Hematopoietic multipotent progenitor cell treated with erythropoietin and hydrocortisone succinate and interleukin-3 and kit ligand, for 6 days (in vitro differentiated cells): Measurements from ENCODE around the gene TROAP.
"Not testable (repeated sequence)": the region's sequence is repeated elsewhere in the genome, so short reads cannot be mapped to it uniquely, and the experiment has no call there.

ENCODE experiments used
- DNase-seq: peaks from one replicate; pipeline ENCODE4 v3.0.0-alpha.2; 2015

The TROAP gene

DNA sequence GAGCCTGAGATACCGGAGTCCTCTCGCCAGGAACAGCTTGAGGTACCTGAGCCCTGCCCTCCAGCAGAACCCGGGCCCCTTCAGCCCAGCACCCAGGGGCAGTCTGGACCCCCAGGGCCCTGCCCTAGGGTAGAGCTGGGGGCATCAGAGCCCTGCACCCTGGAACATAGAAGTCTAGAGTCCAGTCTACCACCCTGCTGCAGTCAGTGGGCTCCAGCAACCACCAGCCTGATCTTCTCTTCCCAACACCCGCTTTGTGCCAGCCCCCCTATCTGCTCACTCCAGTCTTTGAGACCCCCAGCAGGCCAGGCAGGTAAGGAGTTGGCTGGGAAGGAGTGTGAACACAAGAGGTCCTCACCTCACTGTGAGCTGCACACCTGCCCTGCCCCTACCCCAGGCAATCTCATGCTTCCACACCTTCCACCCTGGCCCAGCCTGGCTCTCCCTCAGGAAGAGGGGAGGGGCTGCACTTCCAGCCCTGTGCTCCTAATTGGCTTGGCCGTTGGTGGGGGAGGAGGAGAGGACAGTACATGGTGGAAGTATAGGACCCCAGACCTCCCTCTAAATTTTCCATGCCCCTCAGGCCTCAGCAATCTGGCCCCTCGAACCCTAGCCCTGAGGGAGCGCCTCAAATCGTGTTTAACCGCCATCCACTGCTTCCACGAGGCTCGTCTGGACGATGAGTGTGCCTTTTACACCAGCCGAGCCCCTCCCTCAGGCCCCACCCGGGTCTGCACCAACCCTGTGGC lies 7.8 kb downstream of the TROAP start:
- DNase-seq: no peak

DNA sequence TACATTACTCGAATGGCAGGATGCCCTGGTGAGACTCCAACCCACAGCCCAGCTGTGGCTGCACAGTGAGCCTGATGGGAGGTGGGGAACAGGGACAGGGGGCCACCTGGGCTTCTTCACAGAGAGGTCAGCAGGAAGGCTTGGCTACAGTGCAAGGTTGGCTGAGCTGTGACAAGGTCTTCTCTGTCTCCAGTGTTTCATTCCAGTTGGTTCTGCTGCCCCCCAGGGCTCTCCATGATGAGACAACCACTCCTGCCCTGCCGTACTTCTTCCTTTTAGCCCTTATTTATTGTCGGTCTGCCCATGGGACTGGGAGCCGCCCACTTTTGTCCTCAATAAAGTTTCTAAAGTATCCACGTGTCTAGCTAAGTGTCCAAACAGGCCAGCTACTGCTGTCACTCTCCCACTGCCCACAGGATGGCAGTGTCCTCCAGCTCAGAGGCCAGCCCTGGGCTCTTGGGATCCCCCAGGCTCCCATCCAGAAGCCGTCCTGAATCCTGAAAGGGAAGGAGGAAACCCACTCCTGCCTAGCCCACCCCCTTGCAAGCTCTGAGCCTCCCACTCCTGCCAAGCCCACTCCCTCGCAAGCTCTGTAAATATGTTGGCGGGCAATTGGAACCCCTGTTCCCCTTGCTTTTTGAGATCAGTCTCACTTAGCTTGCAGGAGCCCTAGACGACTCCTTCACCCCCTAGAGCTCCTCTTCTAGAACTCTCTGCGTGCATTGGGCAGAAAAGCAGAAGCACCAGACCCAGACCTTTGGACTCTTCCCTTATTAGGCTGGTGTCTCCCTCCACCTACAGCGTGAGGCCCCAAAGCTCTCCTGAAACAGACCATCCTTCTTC lies 8.5 kb downstream of the TROAP start:
- peak; percentile 66 for DNase-seq

DNA sequence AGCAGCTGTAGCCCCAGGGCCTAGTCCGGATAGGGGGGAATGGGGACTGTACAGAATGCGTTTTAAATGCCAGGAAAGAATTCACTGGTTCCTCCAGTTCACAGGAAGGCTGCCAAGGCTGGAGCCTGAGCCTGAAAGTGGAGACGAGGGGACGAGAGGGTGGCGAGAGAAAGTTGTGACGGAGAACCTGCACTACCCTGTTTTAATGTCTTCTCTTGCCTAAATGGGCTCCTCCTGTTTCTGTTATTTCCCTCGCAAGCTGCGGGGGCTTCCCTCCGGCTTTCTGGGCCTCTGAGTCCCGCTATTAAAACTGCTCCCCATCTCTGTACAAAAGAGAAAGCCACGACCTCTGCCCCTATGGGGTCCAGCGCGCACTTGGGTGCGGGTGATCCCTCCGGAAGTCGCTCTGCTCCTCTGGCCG lies 9.4 kb downstream of the TROAP start:
- no peak for DNase-seq

DNA sequence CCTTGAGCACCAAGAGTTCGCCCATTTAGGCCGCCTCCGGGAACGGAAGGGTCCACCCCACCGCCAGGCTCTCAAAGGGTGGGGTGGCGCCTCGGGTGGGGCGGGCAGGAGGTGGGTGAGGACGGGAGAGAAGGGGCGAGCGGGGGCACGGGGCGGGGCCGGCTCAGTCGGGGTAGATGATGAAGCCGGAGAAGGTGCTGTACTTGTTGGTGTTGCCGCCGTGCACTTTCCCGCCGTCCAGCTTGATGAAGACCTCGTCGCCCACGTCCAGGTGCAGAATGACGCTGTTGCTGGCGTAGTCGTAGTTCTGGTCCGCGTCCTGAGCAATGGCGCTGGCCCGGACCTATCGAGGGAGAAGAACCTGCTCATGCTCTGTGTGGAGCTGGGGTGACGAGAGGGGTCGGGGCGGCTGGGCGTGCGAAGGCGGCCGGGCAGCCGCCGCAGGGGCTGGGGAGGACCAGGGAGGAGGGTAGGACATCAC lies 9.9 kb downstream of the TROAP start:
- no peak for DNase-seq

DNA sequence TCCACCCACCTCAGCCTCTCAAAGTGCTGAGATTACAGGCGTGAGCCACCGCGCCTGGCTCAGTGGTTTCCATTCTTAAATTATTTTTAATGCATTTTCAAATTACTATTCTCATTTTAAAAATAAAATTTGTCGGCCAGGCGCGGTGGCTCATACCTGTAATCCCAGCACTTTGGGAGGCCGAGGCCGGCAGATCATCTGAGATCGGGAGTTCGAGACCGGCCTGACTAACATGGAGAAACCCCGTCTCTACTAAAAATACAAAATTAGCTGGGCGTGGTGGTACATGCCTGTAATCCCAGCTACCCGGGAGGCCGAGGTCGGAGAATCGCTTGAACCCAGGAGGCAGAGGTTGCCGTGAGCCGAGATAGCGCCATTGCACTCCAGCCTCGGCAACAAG lies 10.7 kb downstream of the TROAP start:
- DNase-seq: not testable (repeated sequence)

DNA sequence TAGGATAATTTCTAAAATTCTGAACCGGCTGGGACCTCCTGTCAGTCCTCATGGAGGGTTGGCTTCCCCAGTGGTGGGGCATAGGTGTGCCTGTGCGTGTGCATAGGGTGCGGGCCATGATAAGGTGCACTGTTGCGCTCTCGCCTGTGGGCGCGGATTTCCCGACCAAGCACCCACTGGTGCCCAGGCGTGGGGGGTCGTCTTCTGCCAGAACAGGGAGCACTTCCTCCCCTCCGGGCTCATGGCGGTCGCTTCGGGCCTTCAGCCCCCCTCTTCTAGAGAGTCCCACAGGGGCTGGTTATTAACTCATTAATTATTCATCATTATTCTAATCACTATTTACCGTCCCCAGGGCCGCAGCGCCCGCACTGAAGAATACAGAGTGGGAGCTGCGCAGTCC lies 11.2 kb downstream of the TROAP start:
- no peak for DNase-seq

DNA sequence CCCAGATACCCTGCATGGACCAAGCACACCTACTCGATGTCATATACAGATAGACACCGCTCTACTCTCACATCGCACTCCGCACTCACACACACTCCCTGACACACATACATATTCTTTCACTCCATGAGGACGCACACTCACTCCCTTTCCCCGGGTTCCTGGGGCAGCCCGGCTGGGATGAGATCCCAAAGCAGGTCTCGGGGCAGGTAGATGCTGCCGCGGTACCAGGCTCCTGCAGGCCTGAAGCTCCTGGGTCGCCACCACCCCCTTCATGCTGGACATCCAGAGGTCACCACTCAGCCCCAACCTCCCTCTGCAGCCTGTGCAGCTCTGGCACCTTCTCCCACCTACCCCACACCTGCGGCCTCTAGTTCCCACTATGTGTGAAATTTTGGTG lies 11.6 kb downstream of the TROAP start:
- no peak for DNase-seq

DNA sequence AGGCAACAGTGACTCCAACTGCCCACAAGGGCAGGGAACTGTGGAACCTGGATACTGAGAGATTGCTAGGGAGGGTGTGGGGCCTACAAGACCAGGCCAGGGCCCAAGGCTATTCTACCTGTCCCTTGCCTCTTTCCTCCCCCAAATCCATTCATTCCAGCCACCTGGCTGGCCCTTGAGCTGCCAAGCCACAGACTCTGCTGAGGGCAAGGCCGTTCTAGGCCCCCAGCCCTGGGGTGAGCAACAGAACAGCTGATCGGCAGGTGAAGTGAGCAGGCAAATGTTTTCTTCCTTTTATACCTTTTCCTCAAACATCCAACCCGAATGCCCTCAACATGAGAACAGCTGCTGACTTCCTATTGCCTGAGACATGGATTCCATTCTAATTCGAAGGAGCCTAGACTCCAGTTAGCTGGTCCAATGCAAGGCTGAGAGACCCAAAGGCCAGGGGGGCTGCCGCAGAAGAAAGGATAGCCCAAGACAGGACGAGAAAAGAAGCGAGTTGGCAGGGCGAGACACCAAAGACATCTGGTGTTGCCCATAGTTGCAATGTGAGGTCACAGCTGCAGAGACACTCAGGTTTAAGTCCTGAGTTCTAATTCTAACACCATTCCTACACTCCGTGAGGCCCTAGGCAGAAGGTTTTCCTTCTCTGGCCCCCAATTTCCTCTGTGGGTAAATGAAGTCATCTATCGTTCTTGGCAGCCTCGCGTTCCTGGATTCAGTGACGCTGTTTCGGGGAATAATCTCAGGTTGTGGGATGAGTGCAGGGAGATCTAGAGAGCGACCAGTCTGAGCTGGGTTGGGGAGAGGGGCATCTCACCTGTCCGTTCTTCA lies 12.3 kb downstream of the TROAP start:
- no peak for DNase-seq

DNA sequence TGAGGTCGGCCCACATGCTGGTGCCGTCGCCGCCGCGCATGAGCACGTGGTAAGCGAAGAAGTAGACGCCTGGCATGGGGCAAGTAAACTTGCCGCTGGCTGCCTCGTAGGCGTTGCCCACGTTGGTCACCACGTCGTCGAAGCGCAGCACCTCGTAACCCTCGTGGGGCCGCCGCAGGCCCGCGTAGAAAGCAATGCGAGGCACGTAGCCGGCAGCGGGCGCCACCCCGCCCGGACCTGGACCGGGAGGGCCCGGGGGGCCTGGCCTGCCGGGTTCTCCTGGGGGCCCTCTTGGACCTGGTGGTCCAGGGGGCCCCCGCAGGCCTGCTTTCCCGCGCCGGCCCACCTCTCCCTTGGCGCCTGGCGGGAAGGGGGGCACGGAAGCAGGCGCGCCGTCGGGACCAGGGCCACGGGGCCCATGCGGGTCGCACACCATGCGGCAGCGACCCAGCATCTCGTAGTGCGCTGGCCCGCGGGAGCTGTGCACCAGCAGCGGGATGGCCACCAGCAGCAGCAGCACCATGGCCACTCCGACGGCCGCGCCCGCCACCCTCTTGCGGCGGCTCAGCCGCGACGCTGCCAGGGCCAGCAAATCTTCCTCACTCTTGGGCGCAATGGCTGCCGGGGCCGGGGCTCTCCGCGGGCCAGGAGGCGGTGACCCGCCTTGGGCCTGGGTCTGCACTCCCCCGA lies 13.0 kb downstream of the TROAP start:
- no peak for DNase-seq

DNA sequence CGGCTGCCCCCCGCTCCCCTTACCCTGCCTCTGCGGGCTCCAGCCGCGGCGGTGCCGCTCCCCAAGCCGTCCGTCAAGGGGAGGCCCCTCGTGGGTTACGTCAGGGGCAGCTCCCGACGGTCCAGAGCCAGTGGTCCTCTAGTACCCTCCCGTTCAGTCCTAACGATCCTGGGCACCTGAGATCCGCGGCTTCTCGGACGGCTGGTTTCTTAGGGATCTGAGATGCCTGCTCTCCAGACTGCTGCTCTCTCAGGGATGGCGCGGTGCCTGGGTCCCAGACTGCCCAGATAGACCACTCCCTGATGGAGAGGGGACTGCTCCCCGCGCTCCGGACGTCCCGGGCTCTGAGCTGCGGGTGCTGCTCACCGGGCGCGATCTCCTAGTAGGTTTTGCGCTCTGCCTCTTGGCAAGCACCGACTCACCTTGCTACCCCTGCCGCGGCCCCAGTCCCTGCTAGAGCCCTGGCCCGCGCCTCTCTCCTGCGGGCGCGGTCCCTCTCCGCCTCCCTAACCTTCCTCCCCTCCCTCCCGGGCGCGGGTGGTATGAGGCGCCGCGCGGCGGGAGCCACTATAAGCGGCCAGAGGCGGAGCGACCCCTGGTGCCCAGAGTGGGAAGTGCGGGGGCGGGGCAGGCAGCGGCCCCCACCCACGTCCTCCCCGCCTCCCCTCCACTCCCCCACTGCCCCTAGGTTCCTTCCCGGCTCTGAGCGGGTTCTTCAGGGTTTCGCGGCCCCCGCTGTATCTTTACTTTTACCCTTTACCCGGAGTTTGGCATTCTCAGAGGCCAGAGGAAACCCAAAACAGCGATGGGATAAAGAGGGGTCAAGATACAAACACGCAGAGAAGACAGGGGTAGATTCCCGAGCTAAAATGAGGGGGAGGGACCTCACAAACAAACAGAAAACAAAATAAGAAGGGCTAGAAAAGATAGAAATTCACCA lies 13.9 kb downstream of the TROAP start, which contains the start of gene C1QL4:
C1QL4 (minus strand) TSS at position 544 of the 940 bp plus-strand sequence. CDS start 711 bp downstream, outside the sequence.
- DNase-seq: peak; percentile 87

DNA sequence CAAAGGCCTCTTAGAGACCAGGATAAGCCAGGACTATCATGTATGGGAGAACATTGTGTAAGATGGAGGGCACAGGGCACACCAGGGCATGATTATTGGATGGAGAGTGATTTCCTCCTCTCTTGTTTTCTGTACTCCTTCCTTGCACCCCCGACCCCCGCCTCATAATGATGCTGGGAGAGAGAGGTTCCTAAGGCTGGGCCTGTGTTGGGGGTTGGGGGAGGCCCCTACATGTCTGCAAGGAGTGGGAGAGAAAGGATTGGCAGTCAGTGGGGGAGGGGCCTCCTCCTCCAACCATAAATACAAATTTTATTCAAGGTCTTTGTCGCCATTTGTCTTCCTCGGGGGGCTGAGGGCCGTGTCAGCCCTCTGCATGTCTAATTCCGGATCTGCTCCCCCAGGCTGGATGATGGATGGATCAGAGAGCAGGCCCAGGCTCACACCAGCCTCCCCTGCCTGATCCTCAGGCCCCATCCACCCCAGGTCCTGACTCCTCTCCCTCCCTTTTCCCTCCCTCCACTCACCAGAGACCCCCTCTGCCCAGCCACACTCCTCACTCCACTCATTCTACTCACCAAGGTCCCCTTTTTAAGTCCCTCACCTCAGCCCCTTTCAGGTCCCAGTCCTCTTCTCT lies 15.9 kb downstream of the TROAP start:
- no peak for DNase-seq

DNA sequence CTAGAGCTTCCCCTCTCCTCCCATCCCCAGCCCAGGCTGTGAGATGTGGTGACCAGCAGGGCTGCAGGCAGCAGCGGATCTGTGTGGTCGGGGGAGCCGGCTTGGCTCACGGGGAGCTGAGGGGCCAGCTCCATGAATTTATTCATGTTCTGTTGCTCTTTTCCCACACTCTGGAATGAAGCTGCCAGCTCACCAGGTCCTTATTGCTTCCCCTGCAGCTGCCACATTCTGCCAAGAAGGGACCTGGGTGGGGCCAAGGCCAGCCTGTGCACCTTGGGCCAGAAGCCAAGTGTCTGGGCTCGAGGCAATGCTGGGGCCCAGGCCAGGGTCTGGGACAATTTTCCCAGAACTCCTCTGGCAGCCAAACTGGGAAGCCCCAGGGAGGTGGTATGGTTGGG lies 16.4 kb downstream of the TROAP start:
- peak; percentile 38 for DNase-seq

DNA sequence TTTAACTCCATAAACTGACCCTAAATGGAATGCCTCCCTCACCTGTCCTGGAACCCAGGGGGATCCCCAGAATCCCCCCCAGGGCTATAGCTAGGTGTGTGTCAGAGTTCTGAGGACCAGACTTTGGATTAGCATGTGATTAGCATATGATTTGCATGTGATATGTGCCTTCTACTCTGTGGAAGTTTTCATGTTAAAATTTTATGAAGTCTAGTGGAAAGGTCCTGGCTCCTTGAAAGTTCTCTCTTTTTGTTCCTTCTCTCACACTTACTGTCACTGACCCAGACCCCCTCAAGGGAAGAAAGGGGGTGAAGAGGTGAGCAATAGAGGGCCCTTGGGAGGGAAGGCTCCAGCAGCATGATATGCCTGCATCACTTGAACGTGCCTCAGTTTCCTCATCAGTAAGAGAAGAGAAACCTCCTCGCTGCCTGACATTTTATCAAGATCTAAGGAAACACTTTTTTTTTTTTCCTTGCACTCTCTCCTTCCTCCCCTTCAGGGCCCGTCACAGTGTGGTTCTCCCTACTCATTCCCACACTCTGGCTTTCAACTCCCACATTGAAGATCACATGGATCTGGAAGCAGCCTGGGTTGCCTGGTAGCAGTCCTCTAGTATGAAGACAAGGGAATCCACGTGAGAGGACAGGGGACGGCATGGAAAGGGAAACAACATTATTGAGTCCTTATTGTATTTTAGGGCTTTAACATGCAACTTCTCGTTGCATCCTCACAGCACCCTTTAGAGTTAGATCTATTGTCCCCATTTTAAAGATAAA lies 17.2 kb downstream of the TROAP start:
- DNase-seq: no peak

DNA sequence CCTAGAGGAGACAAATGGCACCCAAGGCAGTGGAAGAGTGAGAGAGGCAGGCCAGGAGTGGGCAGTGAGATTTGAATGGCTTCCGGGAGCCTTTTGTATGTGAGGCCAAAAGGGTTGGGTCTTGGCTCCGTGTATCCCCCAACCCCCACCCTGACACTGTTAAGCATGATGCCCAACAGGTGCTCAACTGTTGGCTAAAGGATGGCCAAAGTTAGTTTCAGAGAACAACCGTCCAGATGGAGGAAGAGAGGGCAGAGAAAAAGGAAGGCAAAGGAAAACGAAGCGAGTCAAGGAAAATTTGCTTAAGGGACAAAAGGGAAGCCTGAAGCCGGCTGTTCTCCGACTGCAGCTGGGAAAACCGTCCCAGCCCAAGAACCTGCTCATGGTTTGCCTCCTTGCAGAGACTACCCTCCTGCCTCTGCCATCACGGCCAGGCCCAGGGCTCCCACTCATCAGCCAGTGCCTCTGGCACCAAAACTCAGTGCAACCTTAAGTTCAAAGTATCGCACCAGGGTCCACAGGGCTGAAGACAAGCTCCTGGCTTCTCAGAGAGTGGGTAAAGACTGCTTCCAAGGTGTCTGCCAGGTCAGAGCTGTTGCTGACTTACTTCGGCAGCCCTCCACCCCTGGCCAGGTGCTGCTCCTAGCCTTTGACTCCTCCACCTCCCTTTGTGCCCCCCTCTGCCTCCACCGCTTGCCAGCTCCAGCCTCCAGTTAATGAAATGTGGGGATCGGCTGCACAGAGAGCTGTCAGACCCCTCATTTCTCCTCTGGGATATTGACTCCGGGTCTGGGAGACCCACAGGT lies 18.1 kb downstream of the TROAP start:
- no peak for DNase-seq

DNA sequence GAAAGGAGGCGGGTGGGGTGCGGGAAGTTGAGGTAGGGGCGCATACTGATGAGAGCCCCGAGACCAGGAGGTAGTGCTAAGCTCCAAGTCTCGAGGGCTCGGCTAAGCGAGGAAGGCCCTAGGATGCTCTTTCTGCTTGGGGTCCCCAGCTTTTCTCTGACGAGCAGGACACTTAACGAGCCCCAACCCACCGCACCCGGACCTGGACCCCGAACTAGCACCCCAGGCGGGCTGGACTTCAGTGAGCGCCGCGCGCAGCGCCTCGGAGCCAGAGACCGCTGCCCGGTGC lies 18.7 kb downstream of the TROAP start:
- DNase-seq: no peak

DNA sequence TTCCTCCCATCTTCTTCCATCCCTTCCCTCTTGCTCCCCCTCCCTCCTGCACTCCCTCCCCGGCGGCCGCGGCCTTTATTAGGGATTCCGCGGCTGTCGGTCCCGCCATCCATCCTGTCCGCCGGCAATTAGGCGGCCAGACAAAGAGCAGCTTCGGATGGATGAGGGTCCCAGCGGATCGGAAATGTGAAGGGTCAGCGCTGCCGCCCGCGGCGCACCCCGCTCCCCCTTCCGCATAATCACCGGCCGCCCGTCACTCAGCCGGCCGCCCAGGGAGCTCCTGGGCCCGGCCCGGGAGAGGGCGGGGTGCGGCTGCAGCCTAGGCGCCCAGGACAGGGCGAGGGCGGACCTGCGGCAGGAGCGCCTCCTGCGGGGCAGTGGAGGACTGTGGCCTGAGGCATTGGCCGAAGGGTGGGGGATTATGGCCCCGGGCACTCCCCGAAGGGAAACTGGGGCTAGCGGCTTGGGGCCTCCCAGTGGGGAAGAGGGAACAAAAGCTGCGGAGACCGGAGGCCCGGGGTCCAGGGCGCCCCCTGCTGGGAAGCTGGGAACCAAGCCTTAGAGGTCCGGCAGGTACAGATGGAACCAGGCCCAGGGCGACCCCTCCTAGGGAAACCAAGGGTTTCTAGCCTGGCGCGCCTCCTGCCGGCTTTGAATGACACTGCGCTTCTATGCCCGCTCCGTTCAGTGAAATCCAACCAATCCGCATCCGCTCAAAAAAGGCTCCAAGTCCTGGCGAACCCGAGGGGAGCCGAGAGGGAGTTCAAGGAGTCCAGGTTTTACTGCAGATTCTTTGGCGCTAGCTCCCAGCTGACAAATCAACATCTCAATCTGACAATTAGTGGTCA lies 19.2 kb downstream of the TROAP start:
- DNase-seq: peak; percentile 92

DNA sequence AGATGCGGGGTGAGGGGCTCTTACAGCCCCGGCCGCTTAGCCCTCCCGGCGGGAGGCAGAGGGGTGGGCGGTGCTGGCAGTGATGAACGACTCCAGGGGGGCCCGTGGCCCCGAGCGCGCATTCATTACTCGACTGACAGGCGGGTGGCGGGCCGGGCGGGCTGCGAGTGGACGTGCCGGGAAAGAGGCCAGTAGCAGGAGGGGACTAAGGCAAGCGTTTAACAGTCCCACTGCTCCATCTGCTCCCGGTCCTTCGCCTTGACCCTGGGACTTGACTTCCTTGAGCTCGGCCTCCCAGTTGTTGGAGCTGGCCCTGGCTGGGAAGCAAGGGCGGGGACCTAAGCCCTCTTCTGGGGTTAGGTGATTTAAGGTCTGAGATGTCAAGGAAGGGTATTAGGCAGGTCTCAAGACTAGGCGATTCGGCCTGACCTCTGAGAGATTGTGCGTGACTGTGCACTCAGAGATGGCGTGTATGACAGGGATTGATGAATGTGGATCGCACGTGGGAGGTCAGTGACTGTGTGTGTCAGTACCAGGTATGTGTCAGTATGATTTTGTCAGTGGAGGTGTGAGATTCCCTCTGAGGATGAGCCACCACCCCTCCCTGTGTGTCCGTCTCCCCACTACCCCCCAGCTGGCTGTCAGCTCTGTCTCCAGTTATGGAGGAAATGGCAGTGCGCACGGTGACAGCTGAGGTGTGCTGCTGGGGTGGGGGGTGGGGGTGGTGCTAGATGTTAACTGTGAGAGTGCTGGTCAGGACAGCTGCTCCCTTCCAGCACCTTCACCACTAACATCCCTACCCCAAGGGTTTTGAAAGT lies 20.1 kb downstream of the TROAP start:
- no peak for DNase-seq
